Bronchial epithelial cell (primary cell): ENCODE results near the gene SLC28A1. TPM values are rescaled to one million over a fixed set of nuclear protein-coding genes. Genes with fewer than 3 reads are reported as not detected.

Experiments
- DNase-seq: peaks from one replicate; pipeline ENCODE4 v3.0.0-alpha.2; 2010; ENCODE audit warnings: low read depth
- FAIRE-seq: peaks from 2 replicates; lab custom pipeline; 2011; peaks lifted over from hg19 to GRCh38; lab: Jason Lieb, UNC
- H3K27me3 ChIP-seq: 2 replicates; pipeline ENCODE4 v1.5.1; 2011; ENCODE audit warnings: low read length; ENCODE audit not compliant: control insufficient read depth, insufficient read depth
- H3K36me3 ChIP-seq: 2 replicates; pipeline ENCODE4 v1.5.1; 2011; ENCODE audit warnings: low read length; ENCODE audit not compliant: control insufficient read depth, insufficient read depth
- H3K4me3 ChIP-seq: 2 replicates; pipeline ENCODE4 v1.5.1; 2011; ENCODE audit warnings: mild to moderate bottlenecking, low read depth, low read length, control low read depth
- CTCF ChIP-seq: IDR thresholded peaks from 2 replicates; pipeline ENCODE4 v1.5.1; 2011; ENCODE audit warnings: mild to moderate bottlenecking, moderate library complexity, low read length, control low read depth, inconsistent platforms; ENCODE audit not compliant: insufficient read depth, severe bottlenecking
- total RNA-seq: library from RNA; depleted of rRNA; stranded (reverse); fragments of >200 nt; gene quantifications from 2 replicates; pipeline ENCODE4 v1.2.1, GENCODE V29; 2014

Gene SLC28A1
- total RNA-seq, 1 donor from 2014 or later: not detected

- H3K4me3 ChIP-seq: no peak overlapping the region
- H3K27me3 ChIP-seq: no peaks in the 10 kb centered on the region
- TF ChIP-seq CTCF: no peak
- FAIRE-seq (peak; percentile 83), DNase-seq (peak; percentile 98)
- H3K36me3 ChIP-seq: no peaks in the 10 kb centered on the region
Observed at GRCh38 chr15:84992157-84992944, 107.9 kb downstream of the SLC28A1 start.

Other genes starting within 250 kb of the SLC28A1 start
- gene WDR73, start 230.4 kb upstream of the SLC28A1 start, total RNA-seq: 24.0 and 31.0 TPM in 2 replicates
- 1.1 and 1.5 TPM in 2 replicates for gene NMB, start 226.5 kb upstream of the SLC28A1 start, total RNA-seq
- gene SEC11A, start 168.5 kb upstream of the SLC28A1 start, total RNA-seq: 220 and 247 TPM in 2 replicates
- gene ZNF592, start 136.1 kb upstream of the SLC28A1 start, total RNA-seq: 2.6 and 4.1 TPM in 2 replicates
- gene ALPK3, start 67.3 kb upstream of the SLC28A1 start, total RNA-seq: 0.26 TPM in 2 replicates
- 11.6 and 17.0 TPM in 2 replicates for gene PDE8A, start 97.2 kb downstream of the SLC28A1 start, total RNA-seq